NCI-H524 (cell line): Measurements from ENCODE around the gene LHFPL2.
"Not testable (repeated sequence)": the region's sequence is repeated elsewhere in the genome, so short reads cannot be mapped to it uniquely, and the experiment has no call there.

ENCODE experiments used
- DNase-seq, 2 experiments: peaks; one replicate each; lab custom pipeline; 2025; lab: John Stamatoyannopoulos, UW

The LHFPL2 gene

GRCh38 chr5:78648359-78649210 lies at the start of gene LHFPL2:
Gene LHFPL2, minus strand, starts transcription at chr5:78648772. Its CDS starts 138,559 bp downstream, at chr5:78510213.
- DNase-seq, result peak; percentile 47 to 51

- DNase-seq, result no peak
Measured at GRCh38 chr5:78696637-78697036, 48.1 kb upstream of the LHFPL2 start.

GRCh38 chr5:78696052-78696451 lies 47.5 kb upstream of the LHFPL2 start:
- not testable (repeated sequence) for DNase-seq

- DNase-seq, result no peak
Measured at GRCh38 chr5:78693339-78693738, 44.8 kb upstream of the LHFPL2 start.

GRCh38 chr5:78691084-78691960 lies 42.8 kb upstream of the LHFPL2 start:
- peak in 1 of 2 experiments; percentile 66 for DNase-seq

- DNase-seq, result peak in 1 of 2 experiments; percentile 5
Measured at GRCh38 chr5:78690253-78690972, 41.8 kb upstream of the LHFPL2 start.

- no peak for DNase-seq
Measured at GRCh38 chr5:78689540-78690252, 41.1 kb upstream of the LHFPL2 start.

GRCh38 chr5:78687514-78687913 lies 38.9 kb upstream of the LHFPL2 start:
- DNase-seq, result not testable (repeated sequence)

- DNase-seq, result not testable (repeated sequence)
Measured at GRCh38 chr5:78683905-78684304, 35.3 kb upstream of the LHFPL2 start.

GRCh38 chr5:78679905-78680304 lies 31.3 kb upstream of the LHFPL2 start:
- DNase-seq, result no peak

- DNase-seq, result no peak
Measured at GRCh38 chr5:78677777-78678668, 29.5 kb upstream of the LHFPL2 start.

GRCh38 chr5:78675956-78676730 lies 27.6 kb upstream of the LHFPL2 start:
- DNase-seq, result no peak

GRCh38 chr5:78673827-78674226 lies 25.3 kb upstream of the LHFPL2 start:
- DNase-seq, result not testable (repeated sequence)

- DNase-seq, result no peak
Measured at GRCh38 chr5:78672154-78672553, 23.6 kb upstream of the LHFPL2 start.

- DNase-seq, result no peak
Measured at GRCh38 chr5:78671609-78672008, 23.0 kb upstream of the LHFPL2 start.

GRCh38 chr5:78670701-78671269 lies 22.2 kb upstream of the LHFPL2 start:
- DNase-seq, result no peak

- DNase-seq, result no peak
Measured at GRCh38 chr5:78669331-78669730, 20.8 kb upstream of the LHFPL2 start.

- DNase-seq, result no peak
Measured at GRCh38 chr5:78667461-78668103, 19.0 kb upstream of the LHFPL2 start.

GRCh38 chr5:78666975-78667374 lies 18.4 kb upstream of the LHFPL2 start:
- DNase-seq, result not testable (repeated sequence)
